RWPE1 (cell line): ENCODE data around the gene DENND2D.

Experiments
- CTCF ChIA-PET: fragments of 350-600 bp; sonication (Branson Sonifier 250); formaldehyde crosslinking; extraction: SDS; loops from one replicate; lab custom pipeline; 2021; lab: Yijun Ruan, JAX
- POLR2A ChIA-PET: fragments of 400-600 bp; formaldehyde crosslinking; extraction: SDS; loops from one replicate; lab custom pipeline; 2020; ENCODE audit warnings: antibody characterized with exemption; ENCODE audit not compliant: low non-redundant PET; lab: Yijun Ruan, JAX
- DNase-seq: peaks from one replicate; pipeline ENCODE4 v3.0.0; 2012; ENCODE audit warnings: low spot score
- H3K27ac ChIP-seq: fragments of 450-650 bp; 2 replicates; pipeline ENCODE4 v1.5.1; 2017
- TF ChIP-seq, protein P1 (sequence below): fragments of 450-650 bp; conservative IDR thresholded peaks from 2 replicates; pipeline ENCODE4 v1.5.1; 2017; ENCODE audit warnings: low read depth, mild to moderate bottlenecking

The DENND2D gene

GRCh38 chr1:111228748-111229126 lies 28.3 kb upstream of the DENND2D start:
- ChIA-PET CTCF (no interaction called here), POLR2A (no interaction called here)
- no peak overlapping the region for H3K27ac ChIP-seq
- TF ChIP-seq, protein P1, sequence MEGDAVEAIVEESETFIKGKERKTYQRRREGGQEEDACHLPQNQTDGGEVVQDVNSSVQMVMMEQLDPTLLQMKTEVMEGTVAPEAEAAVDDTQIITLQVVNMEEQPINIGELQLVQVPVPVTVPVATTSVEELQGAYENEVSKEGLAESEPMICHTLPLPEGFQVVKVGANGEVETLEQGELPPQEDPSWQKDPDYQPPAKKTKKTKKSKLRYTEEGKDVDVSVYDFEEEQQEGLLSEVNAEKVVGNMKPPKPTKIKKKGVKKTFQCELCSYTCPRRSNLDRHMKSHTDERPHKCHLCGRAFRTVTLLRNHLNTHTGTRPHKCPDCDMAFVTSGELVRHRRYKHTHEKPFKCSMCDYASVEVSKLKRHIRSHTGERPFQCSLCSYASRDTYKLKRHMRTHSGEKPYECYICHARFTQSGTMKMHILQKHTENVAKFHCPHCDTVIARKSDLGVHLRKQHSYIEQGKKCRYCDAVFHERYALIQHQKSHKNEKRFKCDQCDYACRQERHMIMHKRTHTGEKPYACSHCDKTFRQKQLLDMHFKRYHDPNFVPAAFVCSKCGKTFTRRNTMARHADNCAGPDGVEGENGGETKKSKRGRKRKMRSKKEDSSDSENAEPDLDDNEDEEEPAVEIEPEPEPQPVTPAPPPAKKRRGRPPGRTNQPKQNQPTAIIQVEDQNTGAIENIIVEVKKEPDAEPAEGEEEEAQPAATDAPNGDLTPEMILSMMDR = no peak
- no peak for DNase-seq

DNA sequence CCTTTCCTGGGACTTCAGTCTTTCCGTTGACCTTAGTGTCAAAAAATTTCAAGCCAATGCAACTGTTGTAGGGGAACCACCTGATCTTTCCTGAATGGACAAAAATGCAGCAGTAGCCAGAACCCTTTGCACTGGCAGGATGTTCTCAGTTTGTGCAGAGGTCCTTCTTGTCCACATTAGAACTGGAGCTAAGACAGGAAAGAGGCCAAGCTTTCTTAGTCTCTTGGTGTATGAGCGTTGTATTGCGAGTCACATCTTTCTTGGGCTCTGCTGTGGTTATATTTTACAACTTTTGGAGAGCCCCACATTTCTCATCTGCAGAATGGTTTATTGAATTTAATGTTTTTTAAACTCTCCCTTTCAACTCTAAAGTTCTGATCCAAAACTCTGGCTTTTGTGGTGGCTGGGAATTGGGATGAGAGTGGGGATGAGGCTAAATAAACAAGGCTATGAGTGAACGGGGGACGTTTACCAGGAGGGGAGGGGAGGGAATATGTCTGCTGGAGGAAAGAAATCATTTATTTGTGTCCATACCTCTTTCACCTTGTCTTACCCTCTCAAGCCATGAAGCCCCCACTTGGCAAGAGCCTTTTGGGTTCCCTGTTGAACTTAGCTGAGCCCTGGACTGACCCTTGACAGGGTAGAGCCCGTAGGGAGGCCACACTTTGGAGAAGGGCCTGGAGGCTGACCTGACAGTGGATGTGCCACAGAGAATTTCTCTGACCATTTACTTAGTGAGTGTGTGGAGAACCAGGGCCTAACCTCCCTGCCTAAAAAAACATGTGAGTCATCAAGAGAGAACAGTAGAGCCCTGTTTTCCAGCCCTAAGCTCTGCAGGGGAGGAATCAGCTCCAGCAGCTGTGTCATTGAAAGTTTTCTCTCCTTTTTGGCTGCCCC lies 27.7 kb upstream of the DENND2D start:
- CTCF ChIA-PET = interaction anchor here (0.7 kb wide), 1 partner anchor 120 kb away, joined by 3 read pairs; no protein-coding TSS in a partner anchor
- no peak overlapping the region for H3K27ac ChIP-seq
- DNase-seq = peak; percentile 58
- TF ChIP-seq, protein P1 = no peak
- POLR2A ChIA-PET = no interaction called here

DNA sequence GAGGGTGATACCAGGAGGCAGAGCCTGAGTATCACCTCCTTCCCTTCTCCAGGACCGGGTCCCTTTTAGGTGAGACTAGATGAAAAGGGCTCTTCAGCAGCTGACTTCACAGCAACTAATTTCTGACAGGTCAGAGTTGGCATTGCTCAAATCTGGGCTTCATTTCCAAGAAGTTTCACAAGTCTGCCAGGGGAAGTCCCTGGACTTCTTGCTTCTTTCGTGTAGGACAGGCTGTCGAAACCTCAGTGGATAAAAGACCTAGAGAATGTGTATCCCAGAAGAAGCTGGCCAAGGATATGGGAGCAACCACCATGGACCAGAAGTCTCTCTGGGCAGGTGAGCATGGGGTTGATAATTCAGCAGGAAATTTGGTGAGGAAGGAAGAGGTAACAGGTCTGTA lies 27.0 kb upstream of the DENND2D start, which contains the start of gene CHI3L2:
TSS of gene CHI3L2 (plus strand) at position 280 of the 400 bp plus-strand sequence. CDS start at position 297, 17 bp downstream.
- ChIA-PET POLR2A (no interaction called here), CTCF (interaction anchor here (0.7 kb wide), 1 partner anchor 121 kb away, joined by 3 read pairs; no protein-coding TSS in a partner anchor)
- no peak within 1 kb of the TSS for H3K27ac ChIP-seq
- DNase-seq = no peak
- TF ChIP-seq, protein P1 = no peak

- CTCF ChIA-PET = no interaction called here
- TF ChIP-seq, protein P1 = no peak
- POLR2A ChIA-PET = no interaction called here
- DNase-seq = no peak
- H3K27ac ChIP-seq = no peak overlapping the region
These were observed 25.4 kb upstream of the DENND2D start for GRCh38 chr1:111225717-111226400.

DNA sequence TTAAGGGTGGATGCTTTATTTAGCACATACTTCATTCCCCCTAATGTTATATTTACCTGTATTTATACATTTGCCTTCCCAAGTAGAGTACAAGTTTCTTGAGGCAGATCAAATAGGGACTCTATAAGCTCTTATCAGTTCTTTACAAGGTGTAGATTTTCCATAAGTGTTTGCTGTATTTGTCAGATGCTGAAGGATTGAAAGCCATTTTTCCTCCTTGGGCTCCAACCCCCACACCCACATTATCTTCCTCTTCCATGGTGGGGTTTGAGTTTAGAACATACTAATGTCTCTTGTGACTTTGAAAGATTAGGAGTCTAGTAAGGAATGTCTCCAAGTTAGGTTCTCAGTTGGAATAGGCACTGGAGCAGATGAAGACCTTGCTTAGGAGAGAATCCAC lies 24.6 kb upstream of the DENND2D start:
- CTCF ChIA-PET = no interaction called here

More for the DNA sequence above, 24.6 kb upstream of the DENND2D start:
- DNase-seq = no peak
- TF ChIP-seq, protein P1 = no peak
- POLR2A ChIA-PET = no interaction called here
- no peak overlapping the region for H3K27ac ChIP-seq
